Midbrain (tissue), 1 donor: Measurements from ENCODE around the gene POLE2.
"Not testable (repeated sequence)": the region's sequence is repeated elsewhere in the genome, so short reads cannot be mapped to it uniquely, and the experiment has no call there.

ENCODE experiments used
- DNase-seq: peaks from one replicate; lab custom pipeline; 2025; lab: John Stamatoyannopoulos, UW

The POLE2 gene

DNA sequence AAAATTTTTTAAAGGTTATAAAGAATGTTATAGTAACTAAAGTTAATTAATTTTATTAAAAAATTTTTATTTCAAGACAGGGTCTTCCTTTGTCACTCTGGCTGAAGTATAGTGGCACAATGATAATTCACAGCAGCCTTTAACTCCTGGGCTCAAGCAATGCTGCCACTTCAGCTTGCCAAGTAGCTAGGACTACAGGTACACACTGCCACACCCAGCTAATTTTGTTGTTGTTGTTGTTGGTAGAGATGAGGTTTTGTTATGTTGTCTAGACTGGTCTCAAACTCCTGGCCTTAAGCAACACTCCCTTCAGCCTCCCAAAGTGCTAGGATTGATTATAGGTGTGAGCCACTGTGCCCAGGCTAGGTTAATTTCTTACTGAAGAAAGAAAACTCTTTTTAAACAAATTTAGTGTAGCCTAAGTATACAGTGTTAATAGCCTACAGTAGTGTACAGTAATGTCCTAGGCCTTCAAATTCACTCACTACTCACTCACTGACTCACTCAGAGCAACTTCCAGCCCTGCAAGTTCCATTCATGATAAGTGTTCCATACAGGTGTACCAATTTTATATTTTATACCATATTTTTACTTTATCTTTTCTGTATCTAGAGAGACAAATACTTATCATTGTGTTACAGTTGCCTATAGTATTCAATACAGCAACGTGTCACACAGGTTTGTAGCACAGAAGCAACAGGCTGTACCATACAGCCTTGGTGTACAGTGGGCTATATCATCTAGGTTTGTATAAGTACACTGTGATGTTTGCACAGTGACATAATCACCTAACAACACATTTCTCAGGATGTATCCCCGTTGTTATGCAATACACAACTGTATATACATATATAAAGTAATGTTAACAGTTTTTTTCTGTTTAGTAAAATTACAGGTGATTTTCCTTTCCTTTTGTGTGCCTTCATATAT, 28.2 kb downstream of the POLE2 start:
- no peak for DNase-seq

DNA sequence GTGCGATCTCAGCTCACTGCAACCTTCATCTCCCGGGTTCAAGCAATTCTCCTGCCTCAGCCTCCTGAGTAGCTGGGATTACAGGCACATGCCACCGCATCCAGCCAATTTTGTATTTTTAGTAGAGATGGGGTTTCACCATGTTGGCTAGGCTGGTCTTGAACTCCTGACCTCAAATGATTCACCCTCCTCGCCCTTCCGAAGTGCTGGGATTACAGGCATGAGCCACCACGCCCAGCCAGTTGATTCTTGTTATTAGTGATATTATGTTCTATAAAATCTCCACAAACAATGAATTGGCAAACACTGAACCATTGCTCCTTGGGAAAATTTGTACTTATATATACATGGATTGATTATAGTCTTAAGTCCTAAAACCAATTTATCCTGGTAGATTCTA, 30.5 kb downstream of the POLE2 start:
- DNase-seq = not testable (repeated sequence)

DNA sequence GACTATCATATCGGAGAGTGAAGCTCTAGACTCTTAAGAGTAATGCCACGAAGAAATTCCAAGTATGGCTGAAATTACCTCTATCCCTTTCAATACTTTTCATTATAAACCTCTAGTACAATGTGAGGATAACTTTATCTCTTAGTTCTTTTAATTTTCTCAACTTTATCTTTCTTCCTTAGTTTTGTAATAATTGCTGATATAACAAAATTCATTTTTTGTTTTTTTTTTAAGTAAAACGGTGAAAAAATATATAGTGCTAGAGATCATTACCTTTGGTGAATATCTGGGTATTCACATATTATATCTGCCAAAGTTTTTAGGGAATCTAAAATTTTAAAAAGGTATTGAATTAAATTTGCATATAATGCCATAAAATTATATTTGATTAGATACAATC, 33.5 kb downstream of the POLE2 start:
- no peak for DNase-seq

DNA sequence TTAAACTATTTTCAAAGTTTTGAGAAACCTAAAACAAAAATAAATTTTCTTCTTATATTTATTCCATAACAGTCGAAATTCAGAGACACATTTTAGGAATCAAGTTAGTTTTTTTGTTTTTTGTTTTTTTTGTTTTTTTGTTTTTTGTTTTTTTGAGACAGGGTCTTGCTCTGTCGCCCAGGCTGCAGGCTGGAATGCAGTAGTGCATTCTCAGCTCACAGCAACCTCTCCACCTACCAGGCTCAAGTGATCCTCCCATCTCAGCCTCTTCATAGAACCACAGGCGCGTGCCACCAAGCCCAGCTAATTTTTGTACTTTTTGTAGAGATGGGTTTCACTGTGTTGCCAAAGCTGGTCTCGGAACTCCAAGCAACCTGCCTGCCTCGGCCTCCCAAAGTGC, 34.5 kb downstream of the POLE2 start:
- DNase-seq = no peak

DNA sequence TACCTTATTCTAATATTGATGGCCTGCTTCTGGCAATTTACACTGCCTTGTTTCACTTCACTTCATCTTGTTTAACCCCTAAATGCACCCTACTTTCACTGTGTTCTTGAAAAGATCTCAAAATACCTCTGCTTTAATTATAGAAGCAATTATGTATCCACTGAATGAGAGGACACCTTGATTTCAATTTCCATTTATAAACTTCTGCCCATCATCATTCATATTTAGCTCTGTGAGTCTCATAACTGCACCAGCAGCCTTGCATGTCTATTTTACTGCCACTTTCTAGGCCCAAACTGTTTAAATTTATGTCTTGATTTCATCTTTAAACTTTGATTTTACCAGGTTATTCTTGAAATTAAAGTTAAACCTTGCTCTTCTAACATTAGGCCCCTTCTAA, 45.9 kb downstream of the POLE2 start:
- no peak for DNase-seq

DNA sequence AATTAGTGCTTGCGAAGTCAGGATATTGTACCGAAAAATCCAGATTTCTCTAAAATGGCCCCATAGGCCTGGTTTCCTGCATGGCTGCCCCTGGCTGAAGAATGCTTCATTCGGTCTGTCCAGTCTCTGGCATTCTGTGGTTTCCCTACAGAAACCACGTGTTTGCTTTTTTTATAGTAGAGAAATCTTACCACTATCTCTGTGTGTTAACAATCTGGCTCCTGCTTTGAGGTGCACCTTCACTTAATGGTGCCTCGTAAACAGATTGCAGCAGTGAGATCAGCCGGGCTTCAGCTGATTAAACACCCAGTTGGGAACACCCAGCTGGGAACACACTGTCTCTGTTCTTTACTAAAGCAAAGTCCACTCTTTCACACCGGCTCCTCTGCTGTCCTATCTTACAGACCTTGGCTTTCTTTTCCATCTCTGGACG, 46.3 kb downstream of the POLE2 start:
- DNase-seq = no peak

DNA sequence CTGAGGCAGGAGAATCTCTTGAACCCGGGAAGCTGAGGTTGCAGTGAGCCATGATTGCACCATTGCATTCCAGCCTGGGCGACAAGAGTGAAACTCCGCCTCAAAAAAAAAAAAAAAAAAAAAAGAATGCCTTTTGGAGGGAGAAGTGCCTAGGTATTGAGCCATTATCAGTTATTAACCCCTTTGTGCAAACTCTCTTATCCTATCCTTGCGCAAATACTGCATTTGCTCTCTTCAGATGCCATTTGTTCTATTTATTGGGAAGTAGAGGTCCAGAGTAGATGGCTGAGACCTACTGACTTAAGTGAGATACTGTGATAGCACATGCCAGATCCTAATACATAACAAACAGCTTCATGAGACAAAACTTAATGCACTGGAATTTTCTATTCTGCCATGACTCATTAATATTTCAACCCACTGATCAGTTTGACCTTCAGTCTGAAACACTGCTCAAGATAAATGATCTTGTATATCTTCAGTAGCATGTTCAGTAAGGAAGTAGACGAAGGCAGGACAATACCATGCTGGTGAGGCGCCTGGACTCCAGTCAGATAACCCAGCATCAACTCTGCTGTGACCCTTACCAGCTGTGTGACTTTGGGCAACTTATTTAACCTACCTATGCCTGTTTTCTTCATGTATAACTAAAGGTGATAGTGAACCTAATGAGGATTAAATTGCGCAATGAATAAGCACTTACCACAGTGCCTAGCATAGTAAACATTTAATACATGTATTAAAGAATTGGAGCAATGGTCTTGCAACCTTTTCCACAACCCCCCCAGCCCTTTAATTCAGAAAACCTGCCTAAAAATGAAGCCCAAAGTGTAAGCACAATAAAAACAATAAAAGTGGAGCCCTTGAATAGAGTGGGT, 47.2 kb downstream of the POLE2 start:
- no peak for DNase-seq

DNA sequence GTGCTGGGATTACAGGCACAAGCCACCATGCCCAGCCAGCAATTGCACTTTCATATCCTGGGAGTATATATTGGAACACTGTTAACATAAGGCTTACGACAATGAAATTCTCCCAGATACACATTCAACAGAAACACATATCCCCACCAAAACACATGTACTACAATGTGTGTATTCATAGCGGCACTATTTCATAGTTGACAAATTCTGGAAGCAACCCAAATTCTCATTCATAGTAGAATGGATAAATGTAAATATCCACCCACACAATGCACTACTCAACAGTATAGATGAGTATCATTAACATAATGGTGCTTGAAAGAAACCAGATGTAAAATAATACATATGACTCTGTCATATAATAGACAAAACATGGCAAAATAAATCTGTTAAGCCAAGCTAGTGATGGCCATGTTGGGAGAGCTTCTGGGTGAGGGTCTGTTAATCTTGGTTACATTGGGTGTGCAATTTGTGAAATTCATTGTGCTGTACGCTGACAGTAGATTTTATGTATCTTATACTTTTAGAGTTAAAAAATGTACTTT, 50.4 kb downstream of the POLE2 start:
- DNase-seq = no peak

DNA sequence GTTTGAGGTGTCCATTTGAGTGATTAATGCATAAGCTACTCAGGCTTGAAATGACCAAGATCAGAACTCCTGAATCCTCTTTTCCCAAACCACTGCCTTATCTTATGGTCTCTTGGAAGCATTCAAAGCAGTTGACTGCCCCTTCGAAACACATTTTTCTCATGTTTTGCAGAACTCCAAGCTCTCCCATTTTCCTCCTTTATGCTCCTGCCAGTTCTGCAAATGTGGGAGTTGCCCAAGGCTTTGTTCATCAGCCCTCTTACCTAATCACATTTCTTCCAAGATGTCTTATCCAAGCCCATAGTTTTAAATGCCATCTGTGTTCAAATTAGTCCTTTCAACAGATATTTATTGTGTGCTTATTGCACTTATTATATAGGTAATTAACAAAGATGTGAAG, 51.1 kb downstream of the POLE2 start:
- DNase-seq = no peak

DNA sequence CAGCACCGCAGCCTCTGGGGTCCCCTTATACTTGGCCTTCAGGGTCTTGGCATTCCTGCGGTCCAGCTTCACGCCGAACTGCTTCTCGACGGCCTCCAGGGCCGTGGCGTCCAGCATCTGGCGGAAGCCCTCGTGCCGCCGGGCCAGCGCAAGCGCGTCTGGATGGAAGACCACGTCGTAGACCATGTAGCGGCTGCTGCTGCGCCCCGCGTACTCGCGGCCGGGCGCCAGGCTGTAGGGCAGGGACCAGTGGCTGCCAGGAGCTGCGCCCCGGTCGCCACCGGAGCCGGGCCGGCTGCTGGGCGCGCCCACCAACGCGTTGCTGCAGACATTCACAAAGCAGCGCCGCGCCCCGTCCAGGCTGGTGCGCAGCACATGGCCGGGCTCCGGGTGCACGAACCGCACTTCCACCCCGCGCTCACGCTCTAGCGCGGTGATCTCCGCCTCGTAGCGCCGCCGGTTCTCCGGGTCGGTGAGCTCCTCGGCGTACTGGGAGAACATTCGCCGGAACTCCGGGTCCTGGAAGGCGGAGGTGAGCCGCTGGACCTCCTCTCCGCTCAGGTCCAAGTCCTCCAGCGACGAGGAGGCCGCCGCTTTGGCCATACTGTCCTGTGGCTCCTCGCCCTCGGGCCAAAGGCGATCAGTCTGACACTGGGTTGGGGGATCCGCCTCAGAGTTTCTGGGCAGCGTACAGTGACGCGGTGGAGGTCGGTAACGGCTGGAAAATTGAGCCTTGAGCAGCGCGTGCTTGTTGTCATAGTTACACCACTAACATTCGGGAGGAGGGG, 53.3 kb downstream of the POLE2 start, which contains the start of gene DNAAF2:
TSS of gene DNAAF2 (minus strand) at position 698 of the 788 bp plus-strand sequence. CDS start at position 603, 95 bp downstream.
- DNase-seq = peak; percentile 67

DNA sequence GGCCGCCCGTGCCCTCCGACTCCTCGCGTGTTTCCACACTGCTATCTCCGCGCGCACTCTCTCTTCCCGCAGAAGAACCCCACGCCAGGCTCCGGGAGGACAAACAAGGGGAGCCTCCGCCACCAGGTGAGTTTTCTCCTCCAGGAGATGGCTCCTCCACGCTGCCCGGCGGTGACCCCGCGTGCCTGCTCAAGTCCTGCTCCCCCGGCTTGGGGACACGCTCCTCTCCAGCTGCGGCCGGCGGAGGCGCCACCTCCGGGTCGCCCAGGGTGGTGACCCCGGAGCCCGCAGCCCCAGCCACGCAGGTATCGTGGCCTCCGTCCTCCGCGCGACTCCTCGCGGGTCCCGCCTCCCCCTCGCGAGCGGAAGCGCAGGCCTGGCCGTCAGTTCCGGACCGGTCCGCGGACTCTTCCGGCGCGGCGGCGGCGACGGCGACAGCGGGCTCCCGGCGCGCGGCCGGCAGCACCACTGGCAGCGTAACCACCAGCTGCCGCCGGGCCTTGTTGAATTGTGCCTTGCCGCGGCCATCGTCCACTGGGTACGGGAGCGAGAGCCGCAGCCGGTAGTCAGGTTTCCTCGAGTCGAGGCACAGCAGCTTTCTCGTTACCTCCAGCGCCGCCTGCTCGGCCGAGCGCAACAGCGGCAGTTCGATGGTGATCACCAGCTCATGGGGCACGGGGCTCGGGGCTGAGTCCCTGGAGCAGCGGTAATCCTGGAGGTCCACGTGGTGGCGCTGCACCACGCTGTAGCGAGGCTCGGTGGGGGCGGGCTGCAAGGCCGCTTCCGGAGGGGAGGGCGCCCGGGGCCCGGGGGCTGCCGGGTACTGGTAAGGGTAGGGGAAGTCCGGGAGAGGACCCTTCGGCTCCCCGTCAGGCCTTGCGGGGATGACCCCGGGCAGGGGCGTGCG, 54.1 kb downstream of the POLE2 start:
- DNase-seq = peak; percentile 94

DNA sequence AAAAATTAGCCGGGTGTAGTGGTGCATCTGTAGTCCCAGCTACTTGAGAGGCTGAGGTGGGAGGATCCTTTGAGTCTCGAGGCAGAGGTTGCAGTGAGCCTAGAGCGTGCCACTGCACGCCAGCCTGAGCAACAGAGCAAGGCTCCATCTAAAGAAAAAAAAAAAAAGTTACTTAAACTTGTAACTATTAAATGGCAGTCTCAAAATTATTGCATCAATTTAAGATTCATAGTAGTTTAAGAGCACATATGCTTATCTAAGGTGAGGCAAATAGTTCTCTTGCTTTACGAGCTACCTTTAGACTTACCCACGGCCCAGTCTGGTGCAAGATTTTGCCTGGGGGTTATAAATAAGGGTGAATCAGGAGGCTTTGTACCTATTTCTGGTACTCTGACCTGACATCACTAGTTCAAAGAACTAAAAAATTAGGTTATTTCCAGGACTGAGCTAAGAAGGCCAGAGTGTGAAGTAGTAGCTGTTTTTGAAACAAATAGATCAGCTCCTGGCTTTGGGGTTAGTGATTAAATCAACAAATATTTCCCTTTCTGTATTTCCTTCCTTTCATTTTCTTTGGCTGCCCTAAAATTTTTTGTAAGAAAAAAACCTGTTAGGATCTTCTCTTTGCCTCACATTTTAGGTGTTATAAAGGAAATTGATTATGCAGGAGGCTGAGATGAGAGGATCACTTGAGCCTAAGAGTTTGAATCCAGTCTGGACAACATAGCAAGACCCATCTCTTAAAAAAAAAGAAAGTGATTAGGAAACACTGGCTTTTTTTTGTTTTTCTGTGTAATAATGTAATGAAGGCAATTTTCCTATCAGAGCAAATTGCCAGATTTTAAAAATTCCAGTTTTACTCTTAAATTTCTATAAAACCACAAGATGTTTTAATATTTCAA, 63.8 kb downstream of the POLE2 start:
- DNase-seq = no peak

DNA sequence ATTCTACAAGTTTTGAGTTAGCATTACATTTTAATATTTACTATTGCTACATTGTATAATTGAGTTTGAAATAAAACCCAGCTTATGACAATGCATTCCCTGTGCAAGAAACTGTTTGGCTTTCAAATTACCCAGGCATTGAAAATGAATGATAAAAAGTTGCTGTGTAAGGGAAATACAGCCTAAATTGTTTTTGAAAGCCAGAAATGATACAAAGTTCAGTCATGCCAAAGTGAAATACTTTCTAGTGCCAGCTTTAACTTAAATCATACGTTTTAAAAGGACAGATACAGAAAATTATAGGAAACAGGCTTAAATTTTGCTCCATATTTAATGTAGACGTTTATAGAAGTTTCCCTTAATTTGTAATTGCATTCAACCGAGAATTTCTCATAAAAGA, 64.6 kb downstream of the POLE2 start:
- no peak for DNase-seq

DNA sequence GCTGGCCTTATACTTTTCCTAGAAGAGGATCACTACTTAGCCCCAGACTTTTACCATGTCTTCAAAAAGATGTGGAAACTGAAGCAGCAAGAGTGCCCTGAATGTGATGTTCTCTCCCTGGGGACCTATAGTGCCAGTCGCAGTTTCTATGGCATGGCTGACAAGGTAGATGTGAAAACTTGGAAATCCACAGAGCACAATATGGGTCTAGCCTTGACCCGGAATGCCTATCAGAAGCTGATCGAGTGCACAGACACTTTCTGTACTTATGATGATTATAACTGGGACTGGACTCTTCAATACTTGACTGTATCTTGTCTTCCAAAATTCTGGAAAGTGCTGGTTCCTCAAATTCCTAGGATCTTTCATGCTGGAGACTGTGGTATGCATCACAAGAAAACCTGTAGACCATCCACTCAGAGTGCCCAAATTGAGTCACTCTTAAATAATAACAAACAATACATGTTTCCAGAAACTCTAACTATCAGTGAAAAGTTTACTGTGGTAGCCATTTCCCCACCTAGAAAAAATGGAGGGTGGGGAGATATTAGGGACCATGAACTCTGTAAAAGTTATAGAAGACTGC, 65.9 kb downstream of the POLE2 start:
- DNase-seq = no peak

DNA sequence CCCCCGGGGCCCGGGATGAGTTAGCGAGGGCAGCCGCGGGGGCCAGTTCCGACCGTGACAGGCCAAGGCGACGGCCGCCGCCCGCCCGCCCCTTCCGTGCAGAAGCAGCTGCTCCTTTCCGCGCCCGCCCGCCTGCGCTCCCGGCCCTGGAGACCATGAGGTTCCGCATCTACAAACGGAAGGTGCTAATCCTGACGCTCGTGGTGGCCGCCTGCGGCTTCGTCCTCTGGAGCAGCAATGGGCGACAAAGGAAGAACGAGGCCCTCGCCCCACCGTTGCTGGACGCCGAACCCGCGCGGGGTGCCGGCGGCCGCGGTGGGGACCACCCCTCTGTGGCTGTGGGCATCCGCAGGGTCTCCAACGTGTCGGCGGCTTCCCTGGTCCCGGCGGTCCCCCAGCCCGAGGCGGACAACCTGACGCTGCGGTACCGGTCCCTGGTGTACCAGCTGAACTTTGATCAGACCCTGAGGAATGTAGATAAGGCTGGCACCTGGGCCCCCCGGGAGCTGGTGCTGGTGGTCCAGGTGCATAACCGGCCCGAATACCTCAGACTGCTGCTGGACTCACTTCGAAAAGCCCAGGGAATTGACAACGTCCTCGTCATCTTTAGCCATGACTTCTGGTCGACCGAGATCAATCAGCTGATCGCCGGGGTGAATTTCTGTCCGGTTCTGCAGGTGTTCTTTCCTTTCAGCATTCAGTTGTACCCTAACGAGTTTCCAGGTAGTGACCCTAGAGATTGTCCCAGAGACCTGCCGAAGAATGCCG, 66.7 kb downstream of the POLE2 start:
- peak; percentile 57 for DNase-seq

DNA sequence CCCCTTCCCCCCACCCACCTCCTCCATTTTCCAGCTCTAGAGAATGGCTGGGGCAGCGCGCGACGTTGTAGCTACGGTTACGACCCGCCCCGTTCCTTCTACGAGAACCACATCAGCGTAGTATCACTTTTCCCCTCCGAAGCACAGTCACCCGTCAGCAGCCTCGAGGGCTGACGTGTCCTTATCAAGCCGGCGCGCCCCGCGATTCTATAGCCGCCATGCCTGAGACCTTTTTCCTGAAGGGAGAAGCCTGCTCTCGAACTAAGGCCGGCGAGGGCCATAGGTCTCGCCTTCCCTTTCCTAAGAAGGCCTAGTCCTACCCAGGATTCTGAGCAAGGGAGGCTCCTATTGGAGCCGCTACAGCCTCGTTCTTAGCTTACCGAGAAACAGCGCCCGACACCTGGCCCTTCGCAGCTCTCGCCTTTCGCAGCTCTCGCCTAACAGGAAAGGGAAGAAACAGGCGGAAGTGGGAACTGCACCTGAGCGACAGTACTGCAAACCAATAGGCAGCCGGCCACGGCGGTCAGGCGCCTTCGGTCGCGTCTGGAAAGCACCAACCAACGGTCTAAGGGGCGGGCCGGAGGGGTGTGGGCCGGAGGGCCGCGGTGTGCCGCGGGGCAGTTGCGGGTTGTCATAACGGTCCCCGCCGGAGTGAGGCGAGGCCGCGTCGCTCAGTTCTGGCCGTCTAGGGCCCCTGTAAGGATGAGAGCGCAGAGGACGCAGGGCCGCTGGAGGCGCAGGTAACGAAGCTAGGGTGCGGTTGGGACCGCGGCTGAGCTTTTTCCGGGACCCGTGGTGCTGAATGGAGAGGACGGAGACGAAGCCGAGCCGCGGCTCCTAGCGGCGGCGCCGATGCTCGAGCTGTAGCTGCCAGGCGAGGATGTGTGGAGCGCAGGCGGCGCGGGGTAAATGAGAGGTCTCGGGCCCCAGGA, 67.6 kb downstream of the POLE2 start, which contains the start of the genes MGAT2 and RPL36AL:
TSS of gene MGAT2 (plus strand) at position 618 of the 932 bp plus-strand sequence. CDS start 470 bp downstream, outside the sequence.
TSS of gene RPL36AL (minus strand) at position 445 of the 932 bp plus-strand sequence. CDS start 1,522 bp downstream, outside the sequence.
- DNase-seq = peak; percentile 99

DNA sequence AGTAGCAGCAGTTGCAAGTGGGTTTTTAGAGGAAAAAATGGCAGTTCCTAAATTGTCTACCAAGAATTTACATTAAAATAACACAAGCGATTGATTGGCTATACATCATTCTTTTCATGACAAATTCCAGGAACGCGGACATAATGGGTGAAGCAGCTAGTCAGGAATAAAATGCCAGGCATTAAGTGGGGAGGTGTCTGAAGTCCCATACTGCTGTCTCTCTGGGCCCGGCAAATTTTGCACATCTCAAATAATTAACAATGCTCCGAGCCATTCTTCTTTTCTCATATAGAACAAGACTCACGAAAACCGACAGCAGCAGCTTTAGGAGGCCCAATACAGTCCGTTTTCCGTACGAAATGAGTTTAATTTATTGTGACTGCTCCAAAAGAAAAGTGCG, 68.3 kb downstream of the POLE2 start:
- DNase-seq = no peak
